Loucy (cell line): ENCODE data around the gene ENPP1.

Experiments
- H2AFZ ChIP-seq: fragments of 200-600 bp; sonication (generic); 2 replicates; pipeline ENCODE4 v1.6.0; 2016; ENCODE audit warnings: antibody characterized with exemption, mild to moderate bottlenecking, low read length, moderate library complexity
- H3F3A ChIP-seq: fragments of 200-600 bp; 2 replicates; pipeline ENCODE4 v1.6.0; 2016; ENCODE audit warnings: antibody characterized with exemption, low read depth, mild to moderate bottlenecking
- H3K27me3 ChIP-seq: fragments of 200-600 bp; sonication (generic); 2 replicates; pipeline ENCODE4 v1.6.1; 2014; ENCODE audit warnings: low read length, mild to moderate bottlenecking; ENCODE audit not compliant: insufficient read depth, poor library complexity, severe bottlenecking
- H3K36me3 ChIP-seq: fragments of 200-600 bp; sonication (generic); 2 replicates; pipeline ENCODE4 v1.6.1; 2016; ENCODE audit warnings: low read length; ENCODE audit not compliant: insufficient read depth
- H3K4me1 ChIP-seq: fragments of 200-600 bp; sonication (generic); 2 replicates; pipeline ENCODE4 v1.5.1; 2014; ENCODE audit warnings: low read length, mild to moderate bottlenecking; ENCODE audit not compliant: insufficient read depth, poor library complexity, severe bottlenecking
- H3K4me2 ChIP-seq: fragments of 200-600 bp; sonication (generic); 2 replicates; pipeline ENCODE4 v1.6.0; 2014; ENCODE audit warnings: antibody characterized with exemption, low read length, low read depth, mild to moderate bottlenecking; ENCODE audit not compliant: poor library complexity, severe bottlenecking
- H3K4me3 ChIP-seq: fragments of 200-600 bp; sonication (generic); 2 replicates; pipeline ENCODE4 v1.5.1; 2014; ENCODE audit warnings: low read length, mild to moderate bottlenecking, mixed read lengths; ENCODE audit not compliant: poor library complexity, severe bottlenecking
- H3K79me2 ChIP-seq: fragments of 200-600 bp; sonication (generic); 2 replicates; pipeline ENCODE4 v1.6.1; 2014; ENCODE audit warnings: low read length; ENCODE audit not compliant: insufficient read depth
- H3K9ac ChIP-seq: fragments of 200-600 bp; sonication (generic); 2 replicates; pipeline ENCODE4 v1.6.0; 2014; ENCODE audit warnings: mild to moderate bottlenecking, low read depth, low read length, moderate library complexity; ENCODE audit not compliant: poor library complexity, severe bottlenecking
- H3K9me2 ChIP-seq: fragments of 200-600 bp; sonication (generic); replicated peaks from 2 replicates; pipeline ENCODE4 v1.6.1; 2016; ENCODE audit warnings: low read depth, low read length, mixed read lengths
- H3K9me3 ChIP-seq: fragments of 200-600 bp; sonication (generic); 2 replicates; pipeline ENCODE4 v1.6.1; 2014; ENCODE audit warnings: mild to moderate bottlenecking, antibody characterized with exemption, low read length, low read depth; ENCODE audit not compliant: insufficient read depth
- H4K20me1 ChIP-seq: fragments of 200-600 bp; sonication (generic); 2 replicates; pipeline ENCODE4 v1.6.0; 2014; ENCODE audit warnings: antibody characterized with exemption, low read length, mild to moderate bottlenecking; ENCODE audit not compliant: insufficient read depth, poor library complexity, severe bottlenecking
- EZH2phosphoT487 ChIP-seq: fragments of 200-600 bp; IDR thresholded peaks from 2 replicates; pipeline ENCODE4 v1.6.1; 2018; ENCODE audit warnings: antibody characterized with exemption, mild to moderate bottlenecking, moderate library complexity, borderline replicate concordance
- TF ChIP-seq, protein P1 (sequence below): fragments of 200-600 bp; sonication (generic); conservative IDR thresholded peaks from 2 replicates; pipeline ENCODE4 v1.5.1; 2014; ENCODE audit warnings: mild to moderate bottlenecking, antibody characterized with exemption, low read length

Gene ENPP1

GRCh38 chr6:131937703-131938631 lies 130.1 kb downstream of the ENPP1 start:
- Histone ChIP-seq H3K4me3 (no peak overlapping the region), H3K4me2 (no peak overlapping the region), H3K9ac (no peak overlapping the region)

More at GRCh38 chr6:131937703-131938631, 130.1 kb downstream of the ENPP1 start:
- H3K4me1 ChIP-seq: no peaks in the 10 kb centered on the region
- no peaks in the 10 kb centered on the region for H3K9me3 ChIP-seq
- H3K27me3 ChIP-seq: no peaks in the 10 kb centered on the region
- no peaks in the 10 kb centered on the region for H3F3A ChIP-seq
- H4K20me1 ChIP-seq: no peaks in the 10 kb centered on the region
- H3K9me2 ChIP-seq: no peaks in the 10 kb centered on the region
- no peak for TF ChIP-seq EZH2phosphoT487
- TF ChIP-seq, protein P1, sequence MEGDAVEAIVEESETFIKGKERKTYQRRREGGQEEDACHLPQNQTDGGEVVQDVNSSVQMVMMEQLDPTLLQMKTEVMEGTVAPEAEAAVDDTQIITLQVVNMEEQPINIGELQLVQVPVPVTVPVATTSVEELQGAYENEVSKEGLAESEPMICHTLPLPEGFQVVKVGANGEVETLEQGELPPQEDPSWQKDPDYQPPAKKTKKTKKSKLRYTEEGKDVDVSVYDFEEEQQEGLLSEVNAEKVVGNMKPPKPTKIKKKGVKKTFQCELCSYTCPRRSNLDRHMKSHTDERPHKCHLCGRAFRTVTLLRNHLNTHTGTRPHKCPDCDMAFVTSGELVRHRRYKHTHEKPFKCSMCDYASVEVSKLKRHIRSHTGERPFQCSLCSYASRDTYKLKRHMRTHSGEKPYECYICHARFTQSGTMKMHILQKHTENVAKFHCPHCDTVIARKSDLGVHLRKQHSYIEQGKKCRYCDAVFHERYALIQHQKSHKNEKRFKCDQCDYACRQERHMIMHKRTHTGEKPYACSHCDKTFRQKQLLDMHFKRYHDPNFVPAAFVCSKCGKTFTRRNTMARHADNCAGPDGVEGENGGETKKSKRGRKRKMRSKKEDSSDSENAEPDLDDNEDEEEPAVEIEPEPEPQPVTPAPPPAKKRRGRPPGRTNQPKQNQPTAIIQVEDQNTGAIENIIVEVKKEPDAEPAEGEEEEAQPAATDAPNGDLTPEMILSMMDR: no peak
- H3K36me3 ChIP-seq: no peaks in the 10 kb centered on the region
- no peaks in the 10 kb centered on the region for H3K79me2 ChIP-seq
- no peak overlapping the region for H2AFZ ChIP-seq
